Muscle of leg (tissue), 11 donors: Measurements from ENCODE around the gene HERC2. TPM values are rescaled to one million over a fixed set of nuclear protein-coding genes. Genes with fewer than 3 reads are reported as not detected.
"Not testable (repeated sequence)": the region's sequence is repeated elsewhere in the genome, so short reads cannot be mapped to it uniquely, and the experiment has no call there.

ENCODE experiments used
- DNase-seq: peaks from one replicate; pipeline ENCODE4 v3.0.0; 2013
- H3K27ac ChIP-seq: one replicate; pipeline ENCODE4 v1.5.1; 2013; ENCODE audit warnings: mild to moderate bottlenecking, low read length, control low read depth
- H3K27me3 ChIP-seq: one replicate; pipeline ENCODE4 v1.6.1; 2013; ENCODE audit warnings: low read length; ENCODE audit not compliant: control insufficient read depth, insufficient read depth
- H3K36me3 ChIP-seq: one replicate; pipeline ENCODE4 v1.6.1; 2013; ENCODE audit warnings: low read length; ENCODE audit not compliant: control insufficient read depth, insufficient read depth
- H3K4me1 ChIP-seq: one replicate; pipeline ENCODE4 v1.6.1; 2013; ENCODE audit warnings: low read length; ENCODE audit not compliant: control insufficient read depth, insufficient read depth
- H3K4me3 ChIP-seq: one replicate; pipeline ENCODE4 v1.5.1; 2013; ENCODE audit warnings: low read length, control low read depth
- H3K9me3 ChIP-seq: replicated peaks from 2 replicates; pipeline ENCODE4 v1.6.1; 2013; ENCODE audit warnings: low read depth, low read length; ENCODE audit not compliant: control insufficient read depth
- WGBS: methylation state at CpG from one replicate; pipeline ENCODE4 v1.1.5; 2013; ENCODE audit warnings: missing lambda C conversion rate; ENCODE audit not compliant: insufficient coverage; 5-methylcytosine and 5-hydroxymethylcytosine counted together
- polyA plus RNA-seq, 8 donors: library from polyadenylated mRNA; unstranded; fragments of 120-200 nt; gene quantifications; one replicate each; pipeline versions ENCODE4 v1.2.1 to v1.2.3, GENCODE V29; 2013; ENCODE audit warnings: inconsistent platforms in 1 of 8, low replicate concordance in 1 of 8; ENCODE audit not compliant: insufficient read length in 8 of 8, insufficient read depth in 1 of 8
- total RNA-seq: library from RNA; stranded (reverse); fragments of 120-200 nt; gene quantifications from one replicate; pipeline ENCODE4 v1.2.4, GENCODE V29; 2013

HERC2 gene
- total and polyA plus RNA-seq, 9 donors, result 31.8 to 40.5 (median 36.4) TPM

- H3K4me3 ChIP-seq, H3K27me3 ChIP-seq, H3K9me3 ChIP-seq, DNase-seq, H3K4me1 ChIP-seq, H3K27ac ChIP-seq: not testable (repeated sequence)
- peaks cover 37% of the 10 kb centered on the region for H3K36me3 ChIP-seq
- 87% methylated on average over 13 of the region's 16 CpGs for WGBS
Observed at GRCh38 chr15:28168405-28169121, 153.4 kb downstream of the HERC2 start.

GRCh38 chr15:28167042-28167441, 154.9 kb downstream of the HERC2 start:
- H3K4me1 ChIP-seq, result no peaks in the 10 kb centered on the region

GRCh38 chr15:28165791-28166190, 156.2 kb downstream of the HERC2 start:
- no peak overlapping the region for H3K27ac ChIP-seq
- peak; percentile 37 for DNase-seq
- no peaks in the 10 kb centered on the region for H3K27me3 ChIP-seq
- H3K36me3 ChIP-seq, result peaks cover 39% of the 10 kb centered on the region
- no peaks in the 10 kb centered on the region for H3K4me1 ChIP-seq
- WGBS, result no CpG with 5 or more reads among the region's 1 CpG
- no peak overlapping the region for H3K4me3 ChIP-seq
- H3K9me3 ChIP-seq, result no peaks in the 10 kb centered on the region

More at GRCh38 chr15:28167042-28167441, 154.9 kb downstream of the HERC2 start:
- Histone ChIP-seq H3K27ac (no peak overlapping the region), H3K36me3 (peaks cover 37% of the 10 kb centered on the region), H3K9me3 (no peaks in the 10 kb centered on the region), H3K4me3 (no peak overlapping the region), H3K27me3 (no peaks in the 10 kb centered on the region)
- 94% methylated on average over 3 of the region's 3 CpGs for whole genome bisulfite sequencing
- DNase-seq, result no peak

- no peak overlapping the region for H3K27ac ChIP-seq
- no peaks in the 10 kb centered on the region for H3K9me3 ChIP-seq
- peaks cover 39% of the 10 kb centered on the region for H3K36me3 ChIP-seq
- no peaks in the 10 kb centered on the region for H3K27me3 ChIP-seq
- no peak overlapping the region for H3K4me3 ChIP-seq
- no peaks in the 10 kb centered on the region for H3K4me1 ChIP-seq
- 86% methylated on average over 3 of the region's 3 CpGs for WGBS
- no peak for DNase-seq
Observed at GRCh38 chr15:28164876-28165275, 157.1 kb downstream of the HERC2 start.

GRCh38 chr15:28154283-28154682, 167.7 kb downstream of the HERC2 start:
- WGBS, result 43% methylated on average over 4 of the region's 4 CpGs
- H3K4me1 ChIP-seq, result no peaks in the 10 kb centered on the region
- H3K27ac ChIP-seq, result no peak overlapping the region
- DNase-seq, result peak; percentile 56
- no peak overlapping the region for H3K4me3 ChIP-seq
- H3K27me3 ChIP-seq, result no peaks in the 10 kb centered on the region
- no peaks in the 10 kb centered on the region for H3K36me3 ChIP-seq
- H3K9me3 ChIP-seq, result no peaks in the 10 kb centered on the region

- H3K4me3 ChIP-seq, result no peak overlapping the region
- H3K36me3 ChIP-seq, result no peaks in the 10 kb centered on the region
- H3K4me1 ChIP-seq, result no peaks in the 10 kb centered on the region
- H3K27ac ChIP-seq, result no peak overlapping the region
- no peaks in the 10 kb centered on the region for H3K9me3 ChIP-seq
- DNase-seq, result no peak
- 93% methylated on average over 5 of the region's 13 CpGs for WGBS
- H3K27me3 ChIP-seq, result no peaks in the 10 kb centered on the region
Observed at GRCh38 chr15:28153492-28154119, 168.4 kb downstream of the HERC2 start.

- not testable (repeated sequence) for H3K36me3 ChIP-seq, H3K27me3 ChIP-seq, H3K4me3 ChIP-seq, H3K27ac ChIP-seq, H3K4me1 ChIP-seq, H3K9me3 ChIP-seq, DNase-seq
- no CpG with 5 or more reads among the region's 8 CpGs for WGBS
Observed at GRCh38 chr15:28152538-28152923, 169.4 kb downstream of the HERC2 start.

- not testable (repeated sequence) for H3K27me3 ChIP-seq, H3K4me1 ChIP-seq, H3K36me3 ChIP-seq, H3K27ac ChIP-seq, H3K4me3 ChIP-seq, H3K9me3 ChIP-seq, DNase-seq
- 0% methylated on average over 1 of the region's 9 CpGs for WGBS
Observed at GRCh38 chr15:28151864-28152537, 170.0 kb downstream of the HERC2 start.

- H3K9me3 ChIP-seq, result no peaks in the 10 kb centered on the region
- no peaks in the 10 kb centered on the region for H3K27me3 ChIP-seq
- no CpG with 5 or more reads among the region's 3 CpGs for WGBS
- peaks cover 30% of the 10 kb centered on the region for H3K36me3 ChIP-seq
- H3K4me3 ChIP-seq, result no peak overlapping the region
- no peak for DNase-seq
- H3K4me1 ChIP-seq, result peaks cover 4% of the 10 kb centered on the region
- no peak overlapping the region for H3K27ac ChIP-seq
Observed at GRCh38 chr15:28147801-28148200, 174.2 kb downstream of the HERC2 start.

GRCh38 chr15:28145419-28145818, 176.6 kb downstream of the HERC2 start:
- H3K4me1 ChIP-seq, DNase-seq, H3K9me3 ChIP-seq, H3K27me3 ChIP-seq, H3K4me3 ChIP-seq, H3K27ac ChIP-seq: not testable (repeated sequence)
- WGBS, result 83% methylated on average over 3 of the region's 4 CpGs
- peaks cover 37% of the 10 kb centered on the region for H3K36me3 ChIP-seq
